ENCODE measurements around the gene PPP1R7. TPM values are rescaled to one million over a fixed set of nuclear protein-coding genes. Genes with fewer than 3 reads are reported as not detected.

The PPP1R7 gene
- total RNA-seq, 1 donor from 2014 or later: 60.7 TPM

- no peaks in the 10 kb centered on the region for H3K4me1 ChIP-seq
- no peak overlapping the region for H3K4me3 ChIP-seq
- H3K36me3 ChIP-seq: peaks cover 98% of the 10 kb centered on the region
- no peak for TF ChIP-seq CTCF (IDR thresholded peaks at IDR 0.05)
- intact Hi-C loops (cut with DNase I): no loop called here
- H3K27me3 ChIP-seq: no peaks in the 10 kb centered on the region
- no peaks in the 10 kb centered on the region for H3K9me3 ChIP-seq
- no peak overlapping the region for H3K27ac ChIP-seq
- DNase-seq (peak; percentile 55), ATAC-seq (no peak)
Observed at GRCh38 chr2:241230435-241230834, 80.2 kb downstream of the PPP1R7 start.

GRCh38 chr2:241232736-241233575, 82.7 kb downstream of the PPP1R7 start:
- no peaks in the 10 kb centered on the region for H3K27me3 ChIP-seq
- no peak for TF ChIP-seq CTCF (IDR thresholded peaks at IDR 0.05)
- no peaks in the 10 kb centered on the region for H3K4me1 ChIP-seq
- no peak overlapping the region for H3K27ac ChIP-seq
- H3K4me3 ChIP-seq: no peak overlapping the region
- ATAC-seq (no peak), DNase-seq (peak; percentile 44)
- intact Hi-C loops (cut with DNase I): no loop called here
- peaks cover 100% of the 10 kb centered on the region for H3K36me3 ChIP-seq
- H3K9me3 ChIP-seq: no peaks in the 10 kb centered on the region

Other genes starting within 250 kb of the PPP1R7 start
- 0.26 TPM for gene CROCC2, start 244.1 kb upstream of the PPP1R7 start, total RNA-seq
- gene SNED1, start 151.8 kb upstream of the PPP1R7 start, total RNA-seq: 38.4 TPM
- gene MTERF4, start 48.2 kb upstream of the PPP1R7 start, total RNA-seq: 34.6 TPM
- 15.7 TPM for gene PASK, start 995 bp upstream of the PPP1R7 start, total RNA-seq
- 2.1 TPM for gene ANO7, start 38.2 kb downstream of the PPP1R7 start, total RNA-seq
- gene HDLBP, start 165.2 kb downstream of the PPP1R7 start, total RNA-seq: 444 TPM
- 264 TPM for gene SEPTIN2, start 165.5 kb downstream of the PPP1R7 start, total RNA-seq
- gene FARP2, start 205.8 kb downstream of the PPP1R7 start, total RNA-seq: 48.6 TPM

Measured in upper lobe of right lung (tissue), 1 donor.